SK-N-SH (cell line): ENCODE data around the gene STARD13. TPM values are rescaled to one million over a fixed set of nuclear protein-coding genes. Genes with fewer than 3 reads are reported as not detected.

Experiments used
- CTCF ChIA-PET: fragments of 300-600, 350-600 bp; formaldehyde crosslinking; extraction: SDS; loops from one replicate; lab custom pipeline; 2021; lab: Yijun Ruan, JAX
- POLR2A ChIA-PET: fragments of 350-600 bp; sonication (Branson Sonifier 250); formaldehyde crosslinking; extraction: SDS; loops from one replicate; lab custom pipeline; 2020; ENCODE audit warnings: antibody characterized with exemption, inconsistent platforms; lab: Yijun Ruan, JAX
- DNase-seq: peaks from one replicate; pipeline ENCODE4 v3.0.0; 2012
- H2AFZ ChIP-seq: fragments of 200-600 bp; sonication (generic); 2 replicates; pipeline ENCODE4 v1.8.1; 2016; ENCODE audit warnings: antibody characterized with exemption, mild to moderate bottlenecking, low read depth
- H3F3A ChIP-seq: fragments of 200-600 bp; sonication (generic); replicated peaks from 2 replicates; pipeline ENCODE3; 2016; ENCODE audit warnings: antibody characterized with exemption, mild to moderate bottlenecking; ENCODE audit not compliant: insufficient read depth
- H3K27ac ChIP-seq, 2 experiments: fragments of 200-500 bp in 1 of 2; fragments of 200-600 bp in 1 of 2; sonication (Bioruptor generic) in 1 of 2; sonication (generic), shearing (Covaris generic) in 1 of 2; 2 replicates each; pipeline versions ENCODE4 v1.5.1 to v1.6.1; 2014 to 2016; ENCODE audit warnings: low read depth in 2 of 2, inconsistent platforms in 1 of 2, low read length in 1 of 2, mild to moderate bottlenecking in 1 of 2, mixed read lengths in 1 of 2
- H3K27me3 ChIP-seq: fragments of 200-600 bp; sonication (generic), shearing (Covaris generic); 2 replicates; pipeline ENCODE4 v1.6.1; 2016; ENCODE audit warnings: mixed run types; ENCODE audit not compliant: insufficient read depth
- H3K36me3 ChIP-seq, 2 experiments: fragments of 200-500 bp in 1 of 2; fragments of 200-600 bp in 1 of 2; sonication (Bioruptor generic) in 1 of 2; sonication (generic) in 1 of 2; replicated peaks in 1 of 2; 2 replicates each; pipeline versions ENCODE3 to v1.5.1; 2014 to 2016; ENCODE audit warnings: low read length in 1 of 2, mild to moderate bottlenecking in 1 of 2; ENCODE audit not compliant: insufficient read depth in 2 of 2, control insufficient read depth in 1 of 2
- H3K4me1 ChIP-seq, 2 experiments: fragments of 200-500 bp in 1 of 2; fragments of 200-600 bp in 1 of 2; sonication (Bioruptor generic) in 1 of 2; sonication (generic), shearing (Covaris generic) in 1 of 2; 2 replicates each; pipeline versions ENCODE4 v1.5.1 to v1.6.1; 2014 to 2016; ENCODE audit warnings: low read depth in 1 of 2, low read length in 1 of 2, mixed run types in 1 of 2; ENCODE audit not compliant: insufficient read depth in 2 of 2, control insufficient read depth in 1 of 2
- H3K4me2 ChIP-seq: fragments of 200-600 bp; sonication (generic), shearing (Covaris generic); 2 replicates; pipeline ENCODE4 v1.6.1; 2017; ENCODE audit warnings: mixed run types
- H3K4me3 ChIP-seq, 2 experiments: fragments of 200-500 bp in 1 of 2; fragments of 200-600 bp in 1 of 2; sonication (Bioruptor generic) in 1 of 2; sonication (generic), shearing (Covaris generic) in 1 of 2; 2 replicates each; pipeline versions ENCODE4 v1.5.1 to v1.8.1; 2014 to 2016; ENCODE audit warnings: low read depth in 2 of 2, inconsistent platforms in 1 of 2, low read length in 1 of 2, mild to moderate bottlenecking in 1 of 2, mixed read lengths in 1 of 2, moderate library complexity in 1 of 2
- H3K79me2 ChIP-seq: fragments of 200-600 bp; sonication (generic); 2 replicates; pipeline ENCODE4 v1.8.1; 2017; ENCODE audit warnings: mild to moderate bottlenecking; ENCODE audit not compliant: insufficient read depth
- H3K9ac ChIP-seq: fragments of 200-600 bp; sonication (generic); 2 replicates; pipeline ENCODE4 v1.6.1; 2017; ENCODE audit warnings: mixed run types
- H3K9me2 ChIP-seq: fragments of 200-600 bp; sonication (generic); 2 replicates; pipeline ENCODE4 v1.6.1; 2017; ENCODE audit warnings: mixed run types
- H3K9me3 ChIP-seq: fragments of 200-600 bp; sonication (generic); 2 replicates; pipeline ENCODE4 v1.6.1; 2017; ENCODE audit warnings: mixed run types, mild to moderate bottlenecking, moderate library complexity
- H4K20me1 ChIP-seq: fragments of 200-600 bp; sonication (generic); 2 replicates; pipeline ENCODE4 v1.6.1; 2017; ENCODE audit warnings: mild to moderate bottlenecking, mixed run types; ENCODE audit not compliant: insufficient read depth
- CHD2 ChIP-seq: fragments of 150-350 bp; IDR thresholded peaks from 2 replicates; pipeline ENCODE4 v1.6.1; 2018; ENCODE audit warnings: low read length; ENCODE audit not compliant: partially characterized antibody
- ELF1 ChIP-seq: IDR thresholded peaks from 2 replicates; pipeline ENCODE4 v1.4.0; 2012
- EP300 ChIP-seq, 2 experiments: IDR thresholded peaks; 2 replicates each; pipeline versions ENCODE4 v1.4.0 to v1.6.1; 2012; ENCODE audit warnings: borderline replicate concordance in 1 of 2, low read depth in 1 of 2, low read length in 1 of 2
- FOXJ3 ChIP-seq: sonication (generic); formaldehyde crosslinking; IDR thresholded peaks from 2 replicates; pipeline ENCODE4 v1.5.1; 2020; ENCODE audit warnings: mild to moderate bottlenecking, missing genetic modification reagents
- MEF2A ChIP-seq: IDR thresholded peaks from 2 replicates; pipeline ENCODE4 v1.4.0; 2012; ENCODE audit warnings: low read depth, borderline replicate concordance
- SIN3A ChIP-seq: IDR thresholded peaks from 2 replicates; pipeline ENCODE4 v1.6.1; 2012; ENCODE audit warnings: low read depth, mild to moderate bottlenecking, low read length, moderate library complexity, borderline replicate concordance
- WGBS: methylation state at CpG from one replicate; pipeline ENCODE4 v1.1.6; 2017; ENCODE audit warnings: low lambda C conversion rate; 5-methylcytosine and 5-hydroxymethylcytosine counted together
- polyA plus RNA-seq, 3 experiments: library from polyadenylated mRNA; depleted of rRNA; stranded (reverse); fragments of >200 nt; gene quantifications; 2 replicates each; pipeline ENCODE4 v1.2.3, GENCODE V29; 2012
- TF ChIP-seq, protein P1 (sequence below): IDR thresholded peaks from 2 replicates; pipeline ENCODE4; 2012
- TF ChIP-seq, protein P2 (sequence below): fragments of 150-350 bp; IDR thresholded peaks from 2 replicates; pipeline ENCODE4 v1.6.1; 2016; ENCODE audit warnings: mild to moderate bottlenecking, low read depth, low read length
- TF ChIP-seq, protein P3 (sequence below): IDR thresholded peaks from 2 replicates; pipeline ENCODE4 v1.6.1; 2012; ENCODE audit warnings: mild to moderate bottlenecking, low read depth, low read length, moderate library complexity
- TF ChIP-seq, protein P4 (sequence below): fragments of 200-600 bp; sonication (generic); IDR thresholded peaks from 2 replicates; pipeline ENCODE4 v1.6.1; 2017; ENCODE audit warnings: antibody characterized with exemption, mild to moderate bottlenecking, moderate library complexity

Gene STARD13
- polyA plus RNA-seq, 1 of the 3 experiments (the other 2 are of a cell fraction): 5.7 TPM

DNA sequence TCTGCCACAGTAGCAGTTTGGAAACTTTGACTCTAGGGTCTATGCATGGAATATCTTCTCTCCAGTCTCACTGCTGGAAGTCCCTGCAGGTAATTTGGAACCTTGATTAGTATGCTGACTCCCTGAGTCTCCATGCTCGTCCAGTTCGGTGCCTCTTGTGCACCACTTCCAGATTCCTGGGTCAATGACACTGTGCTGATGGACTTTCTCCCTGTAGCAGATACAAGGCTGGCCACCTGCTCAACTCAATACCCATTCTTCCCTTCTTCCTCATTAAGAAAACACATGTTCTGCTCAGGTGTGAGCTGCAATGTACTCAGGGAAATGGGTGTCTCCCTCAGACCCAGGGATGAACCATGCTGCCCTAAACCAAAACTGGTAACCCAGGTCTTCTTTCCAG, 170.3 kb downstream of the STARD13 start:
- ChIA-PET CTCF (interaction anchor here (0.8 kb wide), 1 partner anchor 148 kb away, joined by 3 read pairs; no protein-coding TSS in a partner anchor), POLR2A (no interaction called here)
- peaks cover 43 to 49% of the 10 kb centered on the region in 2 experiments for H3K36me3 ChIP-seq

More for the DNA sequence above, 170.3 kb downstream of the STARD13 start:
- Histone ChIP-seq H3K27me3 (no peaks in the 10 kb centered on the region), H3K9me2 (no peaks in the 10 kb centered on the region), H2AFZ (no peak overlapping the region), H3K27ac (no peak overlapping the region), H3K4me2 (no peak overlapping the region), H3F3A (peaks cover 11% of the 10 kb centered on the region), H3K9me3 (no peaks in the 10 kb centered on the region), H3K4me3 (no peak overlapping the region), H3K9ac (no peak overlapping the region), H4K20me1 (no peaks in the 10 kb centered on the region), H3K79me2 (no peaks in the 10 kb centered on the region), H3K4me1 (peaks cover 9 to 24% of the 10 kb centered on the region in 2 experiments)
- WGBS: 90% methylated on average over 2 of the region's 2 CpGs
- TF ChIP-seq SIN3A (no peak), FOXJ3 (CRISPR knock-in tag) (no peak), CHD2 (no peak), MEF2A (no peak), EP300 (IDR thresholded peaks at IDR 0.05; ENCODE audit: borderline replicate concordance in 1 of 2, low read depth in 1 of 2, low read length in 1 of 2) (no peak), ELF1 (no peak)
- TF ChIP-seq, protein P1, sequence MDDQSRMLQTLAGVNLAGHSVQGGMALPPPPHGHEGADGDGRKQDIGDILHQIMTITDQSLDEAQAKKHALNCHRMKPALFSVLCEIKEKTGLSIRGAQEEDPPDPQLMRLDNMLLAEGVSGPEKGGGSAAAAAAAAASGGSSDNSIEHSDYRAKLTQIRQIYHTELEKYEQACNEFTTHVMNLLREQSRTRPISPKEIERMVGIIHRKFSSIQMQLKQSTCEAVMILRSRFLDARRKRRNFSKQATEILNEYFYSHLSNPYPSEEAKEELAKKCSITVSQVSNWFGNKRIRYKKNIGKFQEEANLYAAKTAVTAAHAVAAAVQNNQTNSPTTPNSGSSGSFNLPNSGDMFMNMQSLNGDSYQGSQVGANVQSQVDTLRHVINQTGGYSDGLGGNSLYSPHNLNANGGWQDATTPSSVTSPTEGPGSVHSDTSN: no peak
- TF ChIP-seq, protein P2, sequence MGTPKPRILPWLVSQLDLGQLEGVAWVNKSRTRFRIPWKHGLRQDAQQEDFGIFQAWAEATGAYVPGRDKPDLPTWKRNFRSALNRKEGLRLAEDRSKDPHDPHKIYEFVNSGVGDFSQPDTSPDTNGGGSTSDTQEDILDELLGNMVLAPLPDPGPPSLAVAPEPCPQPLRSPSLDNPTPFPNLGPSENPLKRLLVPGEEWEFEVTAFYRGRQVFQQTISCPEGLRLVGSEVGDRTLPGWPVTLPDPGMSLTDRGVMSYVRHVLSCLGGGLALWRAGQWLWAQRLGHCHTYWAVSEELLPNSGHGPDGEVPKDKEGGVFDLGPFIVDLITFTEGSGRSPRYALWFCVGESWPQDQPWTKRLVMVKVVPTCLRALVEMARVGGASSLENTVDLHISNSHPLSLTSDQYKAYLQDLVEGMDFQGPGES: no peak
- TF ChIP-seq, protein P3, sequence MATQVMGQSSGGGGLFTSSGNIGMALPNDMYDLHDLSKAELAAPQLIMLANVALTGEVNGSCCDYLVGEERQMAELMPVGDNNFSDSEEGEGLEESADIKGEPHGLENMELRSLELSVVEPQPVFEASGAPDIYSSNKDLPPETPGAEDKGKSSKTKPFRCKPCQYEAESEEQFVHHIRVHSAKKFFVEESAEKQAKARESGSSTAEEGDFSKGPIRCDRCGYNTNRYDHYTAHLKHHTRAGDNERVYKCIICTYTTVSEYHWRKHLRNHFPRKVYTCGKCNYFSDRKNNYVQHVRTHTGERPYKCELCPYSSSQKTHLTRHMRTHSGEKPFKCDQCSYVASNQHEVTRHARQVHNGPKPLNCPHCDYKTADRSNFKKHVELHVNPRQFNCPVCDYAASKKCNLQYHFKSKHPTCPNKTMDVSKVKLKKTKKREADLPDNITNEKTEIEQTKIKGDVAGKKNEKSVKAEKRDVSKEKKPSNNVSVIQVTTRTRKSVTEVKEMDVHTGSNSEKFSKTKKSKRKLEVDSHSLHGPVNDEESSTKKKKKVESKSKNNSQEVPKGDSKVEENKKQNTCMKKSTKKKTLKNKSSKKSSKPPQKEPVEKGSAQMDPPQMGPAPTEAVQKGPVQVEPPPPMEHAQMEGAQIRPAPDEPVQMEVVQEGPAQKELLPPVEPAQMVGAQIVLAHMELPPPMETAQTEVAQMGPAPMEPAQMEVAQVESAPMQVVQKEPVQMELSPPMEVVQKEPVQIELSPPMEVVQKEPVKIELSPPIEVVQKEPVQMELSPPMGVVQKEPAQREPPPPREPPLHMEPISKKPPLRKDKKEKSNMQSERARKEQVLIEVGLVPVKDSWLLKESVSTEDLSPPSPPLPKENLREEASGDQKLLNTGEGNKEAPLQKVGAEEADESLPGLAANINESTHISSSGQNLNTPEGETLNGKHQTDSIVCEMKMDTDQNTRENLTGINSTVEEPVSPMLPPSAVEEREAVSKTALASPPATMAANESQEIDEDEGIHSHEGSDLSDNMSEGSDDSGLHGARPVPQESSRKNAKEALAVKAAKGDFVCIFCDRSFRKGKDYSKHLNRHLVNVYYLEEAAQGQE: no peak
- TF ChIP-seq, protein P4, sequence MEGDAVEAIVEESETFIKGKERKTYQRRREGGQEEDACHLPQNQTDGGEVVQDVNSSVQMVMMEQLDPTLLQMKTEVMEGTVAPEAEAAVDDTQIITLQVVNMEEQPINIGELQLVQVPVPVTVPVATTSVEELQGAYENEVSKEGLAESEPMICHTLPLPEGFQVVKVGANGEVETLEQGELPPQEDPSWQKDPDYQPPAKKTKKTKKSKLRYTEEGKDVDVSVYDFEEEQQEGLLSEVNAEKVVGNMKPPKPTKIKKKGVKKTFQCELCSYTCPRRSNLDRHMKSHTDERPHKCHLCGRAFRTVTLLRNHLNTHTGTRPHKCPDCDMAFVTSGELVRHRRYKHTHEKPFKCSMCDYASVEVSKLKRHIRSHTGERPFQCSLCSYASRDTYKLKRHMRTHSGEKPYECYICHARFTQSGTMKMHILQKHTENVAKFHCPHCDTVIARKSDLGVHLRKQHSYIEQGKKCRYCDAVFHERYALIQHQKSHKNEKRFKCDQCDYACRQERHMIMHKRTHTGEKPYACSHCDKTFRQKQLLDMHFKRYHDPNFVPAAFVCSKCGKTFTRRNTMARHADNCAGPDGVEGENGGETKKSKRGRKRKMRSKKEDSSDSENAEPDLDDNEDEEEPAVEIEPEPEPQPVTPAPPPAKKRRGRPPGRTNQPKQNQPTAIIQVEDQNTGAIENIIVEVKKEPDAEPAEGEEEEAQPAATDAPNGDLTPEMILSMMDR: no peak
- no peak for DNase-seq
